Mesenchymal stem cell (in vitro differentiated cells and primary cell): ENCODE results near the gene ZNF106.

Source experiments
- DNase-seq: peaks from one replicate; pipeline ENCODE4 v3.0.0-alpha.2; 2013
- H2AFZ ChIP-seq: one replicate; pipeline ENCODE4 v1.6.1; 2013; ENCODE audit warnings: low read depth, mild to moderate bottlenecking, control low read depth, inconsistent platforms, low read length, moderate library complexity
- H2AK5ac ChIP-seq: 2 replicates; pipeline ENCODE4 v1.6.1; 2013; ENCODE audit warnings: low read length, moderate library complexity, mild to moderate bottlenecking, inconsistent platforms; ENCODE audit not compliant: severe bottlenecking
- H2BK120ac ChIP-seq: one replicate; pipeline ENCODE4 v1.6.1; 2013; ENCODE audit warnings: low read depth, mild to moderate bottlenecking, inconsistent platforms, low read length, moderate library complexity
- H2BK12ac ChIP-seq, 2 experiments: one replicate each; pipeline ENCODE4 v1.6.1; 2013; ENCODE audit warnings: inconsistent platforms in 2 of 2, low read length in 2 of 2, mild to moderate bottlenecking in 2 of 2, moderate library complexity in 2 of 2, control low read depth in 1 of 2
- H2BK15ac ChIP-seq: one replicate; pipeline ENCODE4 v1.6.1; 2013; ENCODE audit warnings: mild to moderate bottlenecking, low read depth, inconsistent platforms; ENCODE audit not compliant: poor library complexity, severe bottlenecking
- H2BK5ac ChIP-seq: 2 replicates; pipeline ENCODE4 v1.6.1; 2013; ENCODE audit warnings: low read depth, mild to moderate bottlenecking, low read length, control low read depth, inconsistent platforms; ENCODE audit not compliant: poor library complexity, severe bottlenecking
- H3K14ac ChIP-seq, 2 experiments: one replicate each; pipeline ENCODE4 v1.6.1; 2013; ENCODE audit warnings: inconsistent platforms in 2 of 2, low read length in 2 of 2, control low read depth in 1 of 2, mild to moderate bottlenecking in 1 of 2, moderate library complexity in 1 of 2
- H3K18ac ChIP-seq, 2 experiments: one replicate each; pipeline ENCODE4 v1.6.1; 2013; ENCODE audit warnings: inconsistent platforms in 2 of 2, low read length in 2 of 2, control low read depth in 1 of 2, low read depth in 1 of 2, mild to moderate bottlenecking in 1 of 2
- H3K23ac ChIP-seq, 2 experiments: one replicate each; pipeline ENCODE4 v1.6.1; 2013; ENCODE audit warnings: inconsistent platforms in 2 of 2, low read length in 2 of 2, mild to moderate bottlenecking in 2 of 2, moderate library complexity in 2 of 2, control low read depth in 1 of 2
- H3K27ac ChIP-seq: 2 replicates; pipeline ENCODE4 v1.5.1; 2013; ENCODE audit warnings: mild to moderate bottlenecking, moderate library complexity, low read length, control low read depth, inconsistent platforms; ENCODE audit not compliant: poor library complexity, severe bottlenecking
- H3K27me3 ChIP-seq, 2 experiments: 2 replicates each; pipeline versions ENCODE4 v1.6.1 to v1.7.0; 2013; ENCODE audit warnings: low read length in 2 of 2, mild to moderate bottlenecking in 2 of 2, moderate library complexity in 2 of 2, control low read depth in 1 of 2, inconsistent platforms in 1 of 2; ENCODE audit not compliant: control insufficient read depth in 1 of 2, insufficient read depth in 1 of 2
- H3K36me3 ChIP-seq, 2 experiments: 2 replicates each; pipeline versions ENCODE4 v1.6.1 to v1.7.0; 2013; ENCODE audit warnings: low read length in 2 of 2, control low read depth in 1 of 2, inconsistent platforms in 1 of 2, low read depth in 1 of 2, mild to moderate bottlenecking in 1 of 2; ENCODE audit not compliant: insufficient read depth in 2 of 2, control insufficient read depth in 1 of 2
- H3K4ac ChIP-seq, 2 experiments: one replicate each; pipeline ENCODE4 v1.6.1; 2013; ENCODE audit warnings: inconsistent platforms in 2 of 2, low read length in 2 of 2, mild to moderate bottlenecking in 2 of 2, moderate library complexity in 2 of 2, control low read depth in 1 of 2, low read depth in 1 of 2
- H3K4me1 ChIP-seq: 2 replicates; pipeline ENCODE4 v1.6.1; 2013; ENCODE audit warnings: low read depth, low read length, control low read depth; ENCODE audit not compliant: control insufficient read depth, insufficient read depth
- H3K4me2 ChIP-seq: 2 replicates; pipeline ENCODE4 v1.6.1; 2013; ENCODE audit warnings: low read length, mild to moderate bottlenecking, inconsistent platforms; ENCODE audit not compliant: poor library complexity, severe bottlenecking
- H3K4me3 ChIP-seq, 2 experiments: 2 replicates each; pipeline versions ENCODE4 v1.5.1 to v1.7.0; 2013; ENCODE audit warnings: low read length in 2 of 2, mild to moderate bottlenecking in 2 of 2, control low read depth in 1 of 2, low read depth in 1 of 2; ENCODE audit not compliant: insufficient read depth in 1 of 2
- H3K79me1 ChIP-seq: replicated peaks from 2 replicates; pipeline ENCODE4 v1.6.1; 2013; ENCODE audit warnings: mild to moderate bottlenecking, control low read depth, low read length, inconsistent platforms; ENCODE audit not compliant: poor library complexity, severe bottlenecking
- H3K9ac ChIP-seq: 2 replicates; pipeline ENCODE4 v1.7.0; 2013; ENCODE audit warnings: mild to moderate bottlenecking, low read length, moderate library complexity
- H3K9me3 ChIP-seq: 2 replicates; pipeline ENCODE4 v1.7.0; 2013; ENCODE audit warnings: mild to moderate bottlenecking, low read length; ENCODE audit not compliant: control insufficient read depth
- H4K8ac ChIP-seq: one replicate; pipeline ENCODE4 v1.6.1; 2013; ENCODE audit warnings: inconsistent platforms, mild to moderate bottlenecking, low read length, moderate library complexity
- H4K91ac ChIP-seq: one replicate; pipeline ENCODE4 v1.6.1; 2013; ENCODE audit warnings: mild to moderate bottlenecking, low read length, inconsistent platforms
- WGBS: methylation state at CpG from one replicate; pipeline ENCODE4 v1.1.7; 2013; ENCODE audit warnings: mixed read lengths; 5-methylcytosine and 5-hydroxymethylcytosine counted together

Gene ZNF106

DNA sequence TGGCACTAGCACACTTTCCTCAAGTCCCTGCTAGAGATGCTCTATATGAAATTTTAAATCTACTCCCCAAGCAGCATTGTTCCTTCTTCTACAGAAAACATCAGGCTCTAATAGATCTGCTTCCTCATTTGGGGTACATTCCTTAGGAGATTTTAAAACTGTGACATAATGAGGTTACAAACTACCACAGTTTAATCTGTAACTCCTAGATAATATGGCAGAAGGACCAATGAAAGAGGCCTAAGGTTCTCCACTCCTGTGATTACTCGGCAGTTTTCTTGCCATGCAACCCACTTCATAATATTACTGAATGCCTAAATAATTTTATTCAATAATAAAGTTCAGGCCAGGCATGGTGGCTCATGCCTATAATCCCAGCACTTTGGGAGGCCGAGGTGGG is 16.1 kb downstream of the ZNF106 start:
- Histone ChIP-seq H3K36me3 (peaks cover 0 to 16% of the 10 kb centered on the region in 2 experiments), H2AK5ac (no peak overlapping the region), H2BK5ac (no peak overlapping the region), H3K14ac (no peak overlapping the region), H3K4ac (no peak overlapping the region), H3K4me3 (no peak overlapping the region), H3K27ac (peak overlapping the region; percentile 79), H3K27me3 (no peaks in the 10 kb centered on the region), H3K4me2 (no peak overlapping the region), H3K79me1 (peaks cover 20% of the 10 kb centered on the region), H4K91ac (no peak overlapping the region), H2AFZ (no peak overlapping the region), H3K23ac (no peak overlapping the region), H3K9ac (peak overlapping the region; percentile 11), H3K18ac (no peak overlapping the region), H4K8ac (no peak overlapping the region), H2BK12ac (no peak overlapping the region), H3K4me1 (peaks cover 5% of the 10 kb centered on the region), H2BK15ac (no peak overlapping the region), H2BK120ac (no peak overlapping the region), H3K9me3 (no peaks in the 10 kb centered on the region)
- 88% methylated on average over 1 of the region's 2 CpGs for WGBS
- DNase-seq = no peak

DNA sequence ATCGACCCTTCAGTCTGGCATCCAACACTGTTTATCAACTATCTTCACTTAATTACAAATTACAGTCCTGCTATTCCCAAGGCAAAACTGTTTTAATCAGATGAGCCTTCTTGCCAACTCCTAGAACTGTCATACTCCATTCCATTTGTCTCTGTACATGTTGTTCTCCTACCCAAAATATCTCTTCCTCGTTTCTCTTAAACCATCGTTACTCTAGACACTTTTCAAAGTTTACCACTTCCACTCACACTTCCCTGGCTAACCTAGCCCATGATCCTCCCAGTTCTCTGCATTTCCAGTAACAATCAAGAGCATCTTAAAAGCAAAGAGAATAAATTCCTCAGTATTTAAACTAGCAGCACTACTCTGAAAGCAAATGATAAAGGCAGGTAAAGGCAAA is 19.9 kb downstream of the ZNF106 start:
- Histone ChIP-seq H3K9ac (peak overlapping the region; percentile 14), H3K27me3 (no peaks in the 10 kb centered on the region), H4K8ac (no peak overlapping the region), H3K4me3 (no peak overlapping the region), H3K27ac (no peak overlapping the region), H3K4ac (no peak overlapping the region), H2AFZ (no peak overlapping the region), H3K79me1 (peaks cover 16% of the 10 kb centered on the region), H2AK5ac (no peak overlapping the region), H3K14ac (no peak overlapping the region), H2BK12ac (no peak overlapping the region), H3K4me1 (peaks cover 7% of the 10 kb centered on the region), H3K36me3 (peaks cover 0 to 34% of the 10 kb centered on the region in 2 experiments), H2BK120ac (no peak overlapping the region), H2BK15ac (no peak overlapping the region), H4K91ac (no peak overlapping the region), H3K23ac (no peak overlapping the region), H3K18ac (no peak overlapping the region), H3K9me3 (no peaks in the 10 kb centered on the region), H3K4me2 (no peak overlapping the region), H2BK5ac (no peak overlapping the region)
- DNase-seq = no peak
- WGBS = 95% methylated on average over 3 of the region's 3 CpGs

DNA sequence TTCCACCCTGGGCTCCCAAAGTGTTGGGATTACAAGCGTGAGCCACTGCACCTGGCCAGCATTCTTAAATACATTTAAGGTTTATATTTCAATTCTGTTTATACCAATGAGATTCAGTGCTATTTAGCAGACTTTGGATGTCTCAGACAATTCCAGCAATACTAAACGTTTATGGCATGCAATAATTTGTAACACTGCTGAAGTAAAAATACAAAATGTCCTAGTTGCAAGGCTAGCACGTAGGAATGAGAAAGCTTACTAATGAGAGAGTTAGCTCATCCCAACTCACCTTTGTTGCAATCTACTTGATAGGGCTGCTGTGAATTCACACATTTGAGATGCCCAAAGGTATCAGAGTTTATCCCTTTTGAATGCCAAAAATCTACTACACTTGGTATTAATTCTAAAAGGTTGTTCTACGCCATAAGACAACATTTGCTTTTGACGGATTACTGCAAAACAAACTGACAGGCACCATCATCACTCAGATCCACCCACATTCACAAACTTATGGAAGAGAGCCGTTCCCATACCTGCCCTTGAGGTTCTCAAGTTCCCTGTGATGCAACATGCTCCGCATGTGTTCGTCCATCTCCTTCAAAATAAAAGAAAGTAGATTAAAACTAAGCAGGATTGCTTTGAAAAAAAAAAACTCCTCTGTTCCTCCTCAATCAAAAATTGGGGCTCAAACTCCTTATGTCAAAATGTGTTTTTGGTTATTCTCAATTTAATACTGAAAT is 25.3 kb downstream of the ZNF106 start:
- DNase-seq = no peak
- Histone ChIP-seq H2BK5ac (no peak overlapping the region), H3K14ac (no peak overlapping the region), H2AFZ (no peak overlapping the region), H2BK15ac (no peak overlapping the region), H2BK12ac (no peak overlapping the region), H3K27me3 (no peaks in the 10 kb centered on the region), H2BK120ac (no peak overlapping the region), H3K23ac (no peak overlapping the region), H4K8ac (no peak overlapping the region), H3K4me1 (peaks cover 1% of the 10 kb centered on the region), H3K9me3 (no peaks in the 10 kb centered on the region), H3K4me2 (no peak overlapping the region), H3K18ac (no peak overlapping the region), H3K27ac (no peak overlapping the region), H3K36me3 (peaks cover 6 to 61% of the 10 kb centered on the region in 2 experiments), H2AK5ac (no peak overlapping the region), H4K91ac (no peak overlapping the region), H3K9ac (no peak overlapping the region), H3K4me3 (no peak overlapping the region), H3K4ac (no peak overlapping the region), H3K79me1 (peaks cover 24% of the 10 kb centered on the region)
- WGBS = 93% methylated on average over 5 of the region's 8 CpGs

DNA sequence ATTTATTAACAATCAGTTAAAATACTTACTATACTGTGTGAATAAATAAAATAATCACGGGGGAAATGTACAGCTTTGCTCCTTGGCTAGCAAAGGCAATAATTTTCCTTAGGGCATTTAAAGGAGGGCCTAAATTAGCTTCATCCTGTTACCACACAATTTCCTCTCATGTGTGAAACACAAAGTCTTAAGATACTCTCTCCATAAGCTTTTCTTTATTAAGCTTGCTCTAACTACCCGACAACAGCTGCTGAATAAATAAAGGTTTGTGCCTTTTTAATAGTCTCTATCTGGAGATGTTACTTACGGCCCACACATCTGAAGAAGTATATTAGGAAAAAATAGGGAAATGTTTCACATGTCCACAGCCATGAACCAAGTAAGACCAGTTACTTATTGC is 29.7 kb downstream of the ZNF106 start:
- H3K9me3 ChIP-seq = no peaks in the 10 kb centered on the region
- H3K4me1 ChIP-seq = peaks cover 4% of the 10 kb centered on the region
- 56% methylated on average over 1 of the region's 3 CpGs for WGBS

More for the DNA sequence above, 29.7 kb downstream of the ZNF106 start:
- H3K36me3 ChIP-seq = peaks cover 6 to 38% of the 10 kb centered on the region in 2 experiments
- no peak overlapping the region for H3K4me3 ChIP-seq
- no peak overlapping the region for H4K8ac ChIP-seq
- no peak overlapping the region for H2AK5ac ChIP-seq
- no peak overlapping the region for H2BK15ac ChIP-seq
- no peak overlapping the region for H2BK120ac ChIP-seq
- DNase-seq = no peak
- H3K27me3 ChIP-seq = no peaks in the 10 kb centered on the region
- H3K27ac ChIP-seq = no peak overlapping the region
- H4K91ac ChIP-seq = no peak overlapping the region
- no peak overlapping the region for H3K4ac ChIP-seq
- H3K4me2 ChIP-seq = no peak overlapping the region
- no peak overlapping the region for H3K14ac ChIP-seq
- no peak overlapping the region for H2AFZ ChIP-seq
- no peak overlapping the region for H2BK12ac ChIP-seq
- H2BK5ac ChIP-seq = no peak overlapping the region
- no peak overlapping the region for H3K18ac ChIP-seq
- peak overlapping the region; percentile 26 for H3K9ac ChIP-seq
- H3K79me1 ChIP-seq = peaks cover 23% of the 10 kb centered on the region
- no peak overlapping the region for H3K23ac ChIP-seq
